Midbrain (tissue), 1 donor: ENCODE data around the gene DDX23.

Source experiments
- DNase-seq: peaks from one replicate; lab custom pipeline; 2025; lab: John Stamatoyannopoulos, UW

DDX23 gene

DNA sequence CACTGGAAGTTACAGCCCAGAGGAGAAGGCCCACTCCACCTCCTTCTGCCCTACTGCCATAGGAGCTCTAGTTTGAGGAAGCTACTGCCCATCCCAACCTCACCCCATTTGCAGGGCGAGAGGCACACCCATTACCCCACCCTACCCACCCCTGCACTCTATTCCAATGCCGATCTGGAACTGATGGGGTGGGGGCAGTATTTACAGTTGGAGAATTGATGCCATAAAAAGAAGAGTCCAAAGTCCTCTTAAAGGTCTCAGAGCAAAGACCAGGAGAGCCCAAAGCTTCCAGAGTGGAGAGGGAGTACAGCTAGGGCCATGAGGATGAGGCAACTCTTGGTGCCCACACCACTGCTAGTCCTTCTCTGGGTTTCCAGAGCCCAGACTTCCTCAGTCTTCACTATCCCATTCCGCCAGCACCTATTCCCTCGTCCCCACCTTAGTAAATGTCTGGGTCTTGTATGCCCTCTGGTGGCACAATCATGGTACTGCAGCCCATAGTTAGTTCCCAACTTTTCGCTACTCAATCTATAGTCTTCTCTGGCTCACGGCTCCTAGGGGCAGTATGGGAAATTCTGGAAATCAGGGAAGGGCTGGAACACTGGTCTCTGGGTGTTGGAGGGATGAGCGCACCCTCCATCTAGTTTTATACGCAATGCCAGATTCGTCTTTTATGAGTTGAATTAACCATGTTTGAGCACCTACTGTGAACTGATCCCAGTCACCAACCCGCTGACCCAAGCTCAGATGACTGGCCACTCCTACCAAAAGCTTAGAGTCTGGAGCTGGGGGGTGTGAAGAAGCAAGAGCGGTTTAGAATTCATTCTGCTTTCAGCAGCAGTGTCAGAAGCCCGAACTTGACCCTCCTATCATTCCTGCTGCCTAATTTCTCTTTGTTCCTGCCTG lies 56.2 kb downstream of the DDX23 start:
- DNase-seq: peak; percentile 76

DNA sequence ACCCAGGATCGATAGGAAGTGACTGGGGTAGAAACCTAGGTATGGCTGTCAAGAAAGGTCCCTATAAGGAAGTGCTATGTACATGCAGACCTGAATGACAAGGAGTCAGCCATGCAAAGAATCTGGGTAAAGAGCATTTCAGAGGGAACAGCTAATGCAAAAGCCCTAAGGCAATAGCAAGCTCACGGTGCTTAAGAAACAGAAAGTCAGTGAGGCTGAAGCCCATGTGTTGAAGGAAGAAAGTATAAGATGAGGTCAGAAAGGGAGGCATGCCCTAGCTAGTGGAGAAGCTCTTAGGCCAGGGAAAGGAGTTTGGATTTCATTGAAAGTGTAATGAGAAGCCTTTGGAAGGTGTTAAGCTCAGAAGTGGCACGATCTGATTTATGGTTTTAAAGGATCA lies 57.1 kb downstream of the DDX23 start:
- DNase-seq: no peak

DNA sequence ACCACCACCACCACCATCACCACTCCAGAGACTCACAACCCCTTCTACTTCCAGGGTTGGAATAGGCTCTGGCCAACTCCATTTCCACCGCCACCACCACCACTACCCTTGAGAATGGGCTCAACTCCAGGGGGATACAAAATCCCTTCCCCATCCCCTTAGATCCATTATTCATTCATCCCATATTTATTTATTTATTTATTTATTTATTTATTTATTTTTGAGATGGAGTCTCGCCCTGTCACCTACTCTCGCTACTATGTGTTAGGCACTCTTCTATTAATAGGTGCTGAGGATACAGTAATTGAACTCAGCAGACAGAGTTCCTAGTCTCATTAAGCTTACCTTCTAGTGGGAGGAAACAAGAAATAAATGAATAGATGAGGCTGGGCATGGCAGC lies 58.3 kb downstream of the DDX23 start:
- no peak for DNase-seq

DNA sequence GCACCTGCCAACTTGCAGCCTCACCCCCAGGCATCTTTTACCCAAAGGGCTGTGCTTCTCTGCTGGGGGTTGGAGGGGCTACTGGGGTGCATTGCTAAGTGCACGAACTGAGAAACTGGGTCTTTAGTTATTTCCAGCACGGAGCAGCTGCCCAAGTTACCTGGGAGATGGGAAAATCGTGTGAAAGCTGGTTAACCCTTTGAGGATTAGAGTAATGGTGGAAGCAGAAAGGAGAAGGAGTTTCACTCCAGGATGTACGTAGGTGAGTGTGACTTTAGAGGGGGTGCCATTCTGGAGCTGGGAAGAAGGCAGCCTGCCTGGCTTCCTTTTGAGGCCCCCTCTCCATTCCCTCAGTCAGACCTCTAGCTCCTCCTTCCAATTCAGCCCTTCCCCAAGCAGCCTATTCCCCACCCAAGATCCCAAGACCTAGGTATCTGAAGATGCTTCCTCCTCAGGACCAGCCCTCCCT lies 62.1 kb downstream of the DDX23 start:
- no peak for DNase-seq

DNA sequence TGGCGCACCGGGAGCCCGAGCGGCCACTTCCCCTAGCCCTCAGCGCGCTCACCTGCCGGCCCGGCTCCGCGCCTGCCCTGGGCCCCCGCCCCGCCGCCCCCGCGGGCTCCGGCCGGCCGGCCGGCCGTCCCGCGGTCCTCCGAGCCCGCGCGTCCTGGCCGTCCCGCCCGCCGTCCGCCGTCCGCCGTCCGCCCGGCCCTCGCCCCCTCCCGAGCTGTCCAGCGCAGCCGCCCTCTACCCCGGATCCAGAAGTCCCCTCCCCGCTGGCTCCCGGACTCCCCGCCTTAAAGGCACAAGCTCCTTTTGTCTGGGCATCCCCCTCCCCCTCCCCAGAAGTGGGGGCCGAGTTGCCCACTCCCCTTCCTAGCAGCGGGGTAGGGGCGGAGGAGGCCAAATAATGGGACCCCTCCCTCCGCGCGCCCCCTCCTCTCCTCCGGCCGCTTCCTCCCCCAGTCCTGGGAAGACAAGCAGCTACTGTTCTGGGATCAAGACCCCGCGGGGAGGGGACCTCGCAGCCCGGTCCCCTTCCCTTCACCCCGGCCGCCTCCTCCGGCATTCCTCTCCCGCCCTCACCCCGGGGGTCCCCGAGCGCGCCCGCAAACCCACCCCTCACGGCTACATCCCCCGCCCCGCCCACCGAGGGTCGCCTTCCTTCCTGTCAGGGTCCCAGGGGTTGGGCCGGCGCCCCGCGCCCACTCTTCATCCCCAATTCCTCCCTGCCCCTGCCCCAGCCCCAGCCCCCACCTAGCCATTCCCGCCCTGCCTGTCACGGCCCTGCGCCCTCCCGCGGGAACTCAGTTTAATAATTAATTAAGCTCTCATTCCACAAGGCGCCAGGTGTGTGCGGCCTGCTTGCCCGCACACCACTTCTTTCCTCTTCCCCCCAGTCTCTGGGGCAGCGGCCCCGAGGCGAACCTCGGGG lies 62.8 kb downstream of the DDX23 start, which contains the start of gene ADCY6:
Gene ADCY6, minus strand, starts transcription at position 236 of the 922 bp plus-strand sequence. CDS start 5,655 bp downstream, outside the sequence.
- peak; percentile 36 for DNase-seq

DNA sequence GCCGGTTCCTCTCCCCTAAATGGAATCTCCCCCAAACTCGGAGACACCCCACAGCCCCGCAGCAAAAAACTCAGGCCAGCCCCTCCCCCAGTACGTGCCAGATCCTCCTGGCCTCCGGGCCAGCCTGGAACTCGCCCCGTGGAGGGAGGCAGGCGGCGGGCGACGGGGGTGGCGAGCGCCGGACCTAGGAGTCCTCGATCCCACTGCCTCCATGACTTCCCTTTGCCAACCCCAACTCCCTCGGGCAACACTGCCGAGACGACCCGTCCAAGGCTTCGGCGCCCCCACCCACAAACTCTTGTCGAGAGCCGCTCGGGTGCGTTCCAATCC lies 63.5 kb downstream of the DDX23 start:
- DNase-seq: no peak

DNA sequence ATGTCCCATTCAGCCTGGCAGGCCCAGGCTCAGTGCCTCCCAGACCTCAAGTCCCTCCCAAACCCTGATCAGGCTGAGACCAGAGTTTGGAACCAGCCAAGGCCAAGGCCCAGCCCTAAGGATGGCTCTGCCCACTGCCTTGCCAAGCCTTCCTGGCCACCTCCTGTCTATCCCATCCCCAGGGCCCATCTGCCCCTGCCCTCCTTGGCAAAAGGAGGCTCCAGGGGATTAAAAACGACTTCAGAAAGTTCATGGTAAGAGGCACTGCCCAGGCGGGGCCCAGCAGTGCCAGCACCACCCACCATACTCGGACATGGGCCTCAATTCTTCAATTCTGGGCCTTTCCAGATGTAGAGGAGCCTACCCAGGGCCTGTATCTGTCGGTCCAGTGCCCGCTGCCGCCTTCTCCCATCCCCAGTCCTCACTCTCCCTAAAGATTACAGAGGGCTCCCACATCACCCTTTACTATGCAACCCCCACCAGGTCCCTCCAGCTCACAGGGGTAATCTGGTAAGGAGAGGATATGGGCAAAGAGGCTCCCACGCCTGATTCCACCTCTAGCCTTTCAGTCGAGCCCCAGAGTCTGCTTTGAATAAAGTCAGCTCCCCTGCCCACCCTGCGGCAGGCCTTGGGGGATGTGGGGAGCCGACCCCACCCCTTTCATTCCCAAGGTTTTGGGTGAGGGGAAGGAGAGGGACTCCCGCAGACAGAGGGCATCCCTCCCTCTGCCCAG lies 64.0 kb downstream of the DDX23 start:
- no peak for DNase-seq

DNA sequence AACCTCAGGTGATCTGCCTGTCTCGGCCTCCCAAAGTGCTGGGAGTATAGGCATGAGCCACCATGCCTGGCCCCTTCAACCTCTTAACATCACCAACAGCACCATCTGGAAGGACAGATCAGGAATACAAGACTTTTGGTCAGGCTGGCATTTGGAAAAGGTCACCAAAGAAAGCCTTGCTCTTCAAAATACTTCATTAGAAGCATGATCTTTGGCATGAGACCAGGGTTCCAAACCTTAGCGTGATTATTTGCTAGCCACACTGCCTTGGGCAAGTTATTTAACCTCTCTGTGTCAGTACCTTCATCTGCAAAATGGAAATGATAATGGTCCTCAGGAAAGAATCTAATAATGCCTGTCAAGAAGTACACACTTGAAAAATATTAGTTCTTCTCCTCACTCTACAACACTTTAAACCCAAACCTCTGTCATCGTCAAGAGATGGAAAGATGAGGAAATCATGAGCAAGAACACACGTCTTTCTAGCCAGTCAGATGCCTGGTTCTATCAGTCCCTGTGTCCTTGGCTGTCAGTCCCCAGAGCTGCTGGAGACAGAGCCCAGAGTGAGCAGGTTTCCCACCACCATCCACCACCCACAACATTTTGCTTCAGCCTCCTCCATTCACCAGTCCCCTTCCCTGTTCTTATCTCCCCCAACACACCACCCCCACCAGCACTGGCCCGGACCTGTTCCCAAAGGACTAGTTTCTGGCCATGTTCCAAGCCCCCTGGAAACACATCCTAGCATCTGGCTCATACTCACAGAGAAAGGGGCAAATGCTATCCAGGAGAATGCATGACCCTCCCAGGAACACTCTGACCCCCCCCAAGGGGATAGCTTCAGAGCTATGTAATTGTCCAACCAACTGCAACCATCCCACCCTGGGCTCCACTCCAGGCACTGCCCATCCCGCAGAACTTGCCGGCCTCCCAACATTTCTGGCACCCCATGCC lies 65.1 kb downstream of the DDX23 start:
- no peak for DNase-seq

DNA sequence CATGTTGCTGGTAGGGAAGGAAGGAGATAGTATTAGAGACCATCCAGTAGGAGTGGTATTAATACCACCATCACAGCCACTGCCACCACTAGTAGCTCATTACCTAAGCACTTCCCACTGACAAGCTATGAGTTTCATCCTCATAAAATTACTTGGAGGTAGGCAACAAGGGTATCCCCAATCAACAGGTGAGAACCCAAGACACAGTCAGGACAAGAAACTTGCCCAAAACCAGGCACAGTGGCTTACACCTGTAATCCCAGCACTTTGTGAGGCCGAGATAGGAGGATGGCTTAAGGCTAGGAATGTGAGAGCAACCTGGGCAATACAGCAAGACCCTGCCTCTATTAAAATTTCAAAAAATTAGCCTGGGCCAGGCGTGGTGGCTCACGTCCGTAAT lies 68.5 kb downstream of the DDX23 start:
- DNase-seq: no peak

DNA sequence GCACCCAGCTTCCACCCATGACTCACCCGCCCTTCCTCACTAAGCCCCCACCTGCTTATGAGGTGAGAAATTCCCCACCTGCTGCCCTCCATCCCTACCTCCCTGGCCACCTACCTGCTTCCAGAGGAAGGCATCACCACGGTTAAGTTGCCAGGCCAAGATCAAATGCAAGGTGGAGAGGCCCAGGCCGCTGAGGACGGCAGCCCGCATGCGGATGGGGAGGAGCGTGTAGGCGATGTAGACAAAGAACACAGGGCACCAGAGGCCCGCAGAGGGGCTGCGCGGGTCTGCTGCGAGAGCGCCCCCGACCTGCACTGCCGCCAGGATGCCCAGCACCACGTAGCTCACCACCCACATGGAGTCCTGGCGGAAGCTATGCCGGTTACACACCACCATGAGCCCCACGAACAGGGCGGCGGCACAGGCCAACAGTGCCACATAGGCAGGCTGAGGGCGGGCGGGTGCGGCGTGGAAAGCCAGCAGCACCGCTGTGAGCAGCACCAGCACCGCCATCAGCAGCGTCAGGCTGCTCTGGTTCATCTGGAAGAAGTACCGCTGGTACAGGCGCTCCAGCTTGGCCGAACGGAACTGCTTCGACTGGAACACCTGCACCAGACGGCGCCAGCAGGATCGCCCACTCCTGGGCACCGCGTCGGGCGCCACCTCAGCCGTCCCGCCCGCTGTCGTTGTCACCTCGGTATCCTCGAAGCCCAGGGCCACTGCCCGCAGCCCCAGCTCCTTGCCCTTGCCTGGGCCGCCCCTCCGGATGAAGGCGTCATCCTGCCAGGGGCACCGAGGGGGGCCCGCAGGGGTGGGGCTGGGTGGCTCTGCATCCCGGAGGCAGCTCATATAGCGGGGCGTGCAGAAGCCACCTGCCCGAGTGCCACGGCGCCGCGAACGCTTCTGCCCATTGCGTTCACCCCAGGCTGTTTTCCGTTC lies 69.2 kb downstream of the DDX23 start:
- DNase-seq: no peak

DNA sequence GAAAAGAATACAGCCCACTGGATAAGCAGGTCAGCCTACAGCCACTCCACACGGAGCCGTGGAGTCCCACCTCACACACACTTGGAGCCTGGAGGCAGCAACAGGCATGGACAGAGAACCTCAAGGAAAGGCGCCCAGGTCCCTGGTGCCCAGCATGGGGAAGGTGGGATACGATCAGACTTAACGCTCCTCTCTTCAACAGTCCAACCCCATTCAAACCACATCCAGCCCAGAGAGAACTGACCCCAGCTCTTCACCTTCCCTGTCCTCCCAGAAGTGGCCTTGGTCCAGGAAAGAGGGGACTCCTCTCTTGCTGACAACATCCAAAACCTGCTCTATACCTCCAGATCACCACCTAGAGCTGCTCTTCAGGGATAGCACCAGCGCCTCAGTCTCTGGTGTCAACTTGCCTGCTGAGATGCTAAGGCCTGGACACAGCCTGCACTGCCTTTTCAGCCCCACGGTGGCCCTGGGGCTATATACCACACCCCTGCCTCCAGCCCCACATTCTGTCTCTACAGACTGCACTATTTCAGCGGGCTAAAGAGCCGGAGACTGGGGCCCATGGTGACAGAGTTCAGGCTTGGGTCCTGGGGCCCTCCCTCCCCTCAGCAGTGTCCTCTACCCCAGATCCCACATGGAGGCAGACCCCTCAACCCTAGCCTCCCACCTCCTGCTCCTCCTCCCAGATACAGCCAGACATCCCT lies 70.1 kb downstream of the DDX23 start:
- DNase-seq: no peak

DNA sequence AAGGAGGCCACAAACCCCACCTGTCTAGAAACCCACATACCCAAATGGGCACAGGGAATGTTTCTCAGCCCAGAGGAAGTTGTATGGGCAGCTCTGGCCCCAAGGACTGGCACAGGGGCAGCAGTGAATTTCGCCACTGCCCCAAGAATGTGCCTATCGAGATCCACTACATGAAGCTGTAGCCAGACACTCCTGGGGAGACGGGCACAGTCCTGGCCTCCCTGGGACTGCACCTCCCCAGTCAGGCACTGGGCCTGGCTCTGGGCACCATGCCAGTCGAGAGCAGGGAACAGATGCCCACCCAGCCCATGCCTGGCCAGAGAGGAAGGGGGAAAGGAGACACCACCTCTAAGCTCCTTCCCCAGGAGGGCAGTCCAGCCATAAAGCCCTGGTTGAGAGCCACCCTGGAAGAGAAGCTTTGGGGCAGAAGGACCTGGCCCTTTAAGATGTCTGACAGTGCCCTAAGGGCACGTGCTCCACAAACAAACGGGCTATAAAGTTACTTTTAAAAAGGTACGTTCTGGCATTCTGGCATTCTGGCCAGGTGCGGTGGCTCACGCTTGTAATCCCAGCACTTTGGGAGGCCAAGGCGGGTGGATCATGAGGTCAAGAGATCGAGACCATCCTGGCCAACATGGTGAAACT lies 71.5 kb downstream of the DDX23 start:
- no peak for DNase-seq

DNA sequence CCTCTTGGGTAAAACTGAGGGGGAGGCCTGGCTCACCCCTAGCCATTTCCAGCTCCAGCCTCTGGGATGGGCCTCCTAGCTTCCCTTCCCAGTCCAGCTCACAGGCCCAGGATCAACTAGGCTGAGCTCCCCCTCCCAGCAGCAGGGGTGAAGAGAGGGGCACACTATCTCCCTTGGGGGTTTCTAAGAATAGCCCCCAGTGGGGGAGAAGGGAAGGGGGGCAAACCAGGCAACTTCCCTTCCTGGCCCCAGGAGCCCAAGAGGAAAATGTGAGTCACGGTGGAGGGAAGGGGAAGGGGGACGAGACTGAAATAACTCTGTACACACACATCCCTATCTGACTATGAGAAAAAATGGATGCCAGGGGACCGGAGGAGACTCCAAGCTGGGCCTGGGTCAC lies 72.1 kb downstream of the DDX23 start:
- DNase-seq: no peak
